Activated CD4-positive, alpha-beta T cell treated with anti-CD3 and anti-CD28 coated beads for 4 hours (primary cell): ENCODE measurements around the gene SETD9.

ENCODE experiments used
- DNase-seq, 2 donors: peaks; one replicate each; pipeline ENCODE4 v3.0.0-alpha.2; 2020

The SETD9 gene

DNA sequence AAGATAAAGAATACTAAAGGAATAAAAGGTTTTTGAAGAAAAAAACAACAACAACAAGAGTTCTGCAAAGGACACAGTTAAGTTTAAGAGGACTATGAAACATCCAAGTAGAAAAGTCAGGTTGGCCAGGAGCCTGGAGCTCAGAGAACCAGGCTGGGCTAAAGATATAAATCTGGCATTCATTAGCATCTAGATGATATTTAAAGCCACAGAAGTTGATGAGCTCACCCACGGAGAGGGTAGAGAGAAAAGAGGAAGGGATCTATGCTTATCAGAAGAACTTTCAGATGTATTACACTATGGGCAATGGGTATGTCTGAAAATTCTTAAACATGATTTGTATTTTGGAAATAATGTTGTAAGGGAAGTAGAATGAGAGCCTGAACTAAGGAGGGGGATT, 32.6 kb downstream of the SETD9 start:
- DNase-seq, result no peak

DNA sequence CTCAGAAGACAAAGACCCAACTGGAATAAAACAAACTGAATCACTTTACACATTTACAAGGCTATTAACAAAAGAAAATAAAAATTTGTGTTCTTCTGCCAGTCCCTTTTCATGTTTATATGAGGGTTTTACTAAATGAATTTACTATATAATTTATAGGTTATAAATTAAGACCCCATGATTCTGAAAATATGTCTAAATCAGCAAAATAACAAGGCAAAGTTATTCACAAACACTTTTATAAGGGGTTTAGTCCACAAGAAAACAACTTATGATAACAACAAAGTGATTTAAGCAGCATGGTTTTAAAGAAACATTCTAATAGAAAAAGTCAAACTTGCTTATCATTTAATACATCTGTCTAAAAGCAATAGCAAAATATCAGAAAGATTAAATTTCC, 37.7 kb downstream of the SETD9 start:
- DNase-seq, result no peak

DNA sequence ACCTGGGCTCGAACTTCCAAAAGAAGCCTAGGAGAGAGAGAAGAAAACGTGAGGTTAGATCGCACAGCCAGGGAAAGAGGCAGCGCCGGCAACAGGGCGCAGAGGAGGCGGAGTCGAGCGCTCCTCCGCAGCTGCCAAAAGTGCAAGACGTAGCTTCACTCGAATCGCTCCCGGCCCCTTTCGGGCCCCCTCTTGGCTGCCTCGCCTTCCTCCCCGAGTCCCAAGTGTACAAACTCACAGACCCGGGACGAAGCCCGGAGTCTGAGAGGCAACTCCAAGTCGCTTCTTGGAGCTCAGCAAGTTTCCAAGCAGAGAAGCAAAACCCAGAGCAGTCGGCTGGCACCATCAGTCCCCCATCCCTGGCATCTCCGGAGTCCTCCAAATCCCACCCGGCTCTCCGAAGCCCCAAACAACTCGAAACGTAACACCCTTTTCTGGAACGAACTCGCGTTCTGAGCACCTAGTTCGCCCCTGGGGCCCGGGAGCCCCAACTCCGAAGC, 41.3 kb downstream of the SETD9 start:
- peak; percentile 45 to 49 for DNase-seq

DNA sequence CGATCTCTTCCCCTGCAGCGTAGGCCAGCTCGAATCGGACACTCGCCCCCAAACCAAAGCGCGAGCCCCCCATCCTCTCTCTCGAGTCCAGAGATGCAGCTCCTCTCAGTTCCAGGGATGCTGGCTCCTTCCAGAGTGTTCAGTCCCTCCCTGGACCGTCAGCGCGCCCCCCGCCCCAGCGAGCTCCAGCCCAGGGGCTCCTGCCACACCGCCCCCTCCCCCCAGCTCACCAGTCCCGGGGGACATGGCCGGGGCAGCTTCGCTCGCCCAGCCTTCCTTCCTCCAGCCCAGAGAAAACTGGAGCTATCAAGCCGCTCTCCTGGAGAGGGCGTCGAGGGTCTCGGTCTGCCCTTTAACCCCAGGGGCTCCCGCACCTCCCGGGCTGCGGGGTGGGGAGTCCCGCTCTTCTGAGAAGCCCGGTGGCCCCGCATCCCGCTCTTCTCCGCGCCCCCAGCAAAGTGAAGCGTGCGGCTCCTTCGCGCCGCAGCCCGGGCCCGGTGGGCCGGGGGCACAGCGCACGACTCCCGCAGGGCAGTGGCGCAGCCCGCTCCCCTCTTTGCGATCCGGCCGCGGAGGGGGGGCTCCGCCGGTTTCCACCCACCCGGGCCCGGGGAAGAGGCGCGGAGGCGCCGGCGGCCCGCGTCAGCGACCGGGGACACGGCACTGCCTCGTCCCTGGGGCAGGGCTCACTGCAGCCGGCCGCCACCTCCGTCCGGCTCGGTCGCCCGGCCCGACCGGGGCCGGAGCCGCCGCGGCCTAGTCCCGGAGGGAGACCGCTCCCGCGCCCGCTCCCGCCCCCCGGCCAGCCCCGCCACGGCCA, 41.9 kb downstream of the SETD9 start:
- peak; percentile 7 to 18 for DNase-seq

DNA sequence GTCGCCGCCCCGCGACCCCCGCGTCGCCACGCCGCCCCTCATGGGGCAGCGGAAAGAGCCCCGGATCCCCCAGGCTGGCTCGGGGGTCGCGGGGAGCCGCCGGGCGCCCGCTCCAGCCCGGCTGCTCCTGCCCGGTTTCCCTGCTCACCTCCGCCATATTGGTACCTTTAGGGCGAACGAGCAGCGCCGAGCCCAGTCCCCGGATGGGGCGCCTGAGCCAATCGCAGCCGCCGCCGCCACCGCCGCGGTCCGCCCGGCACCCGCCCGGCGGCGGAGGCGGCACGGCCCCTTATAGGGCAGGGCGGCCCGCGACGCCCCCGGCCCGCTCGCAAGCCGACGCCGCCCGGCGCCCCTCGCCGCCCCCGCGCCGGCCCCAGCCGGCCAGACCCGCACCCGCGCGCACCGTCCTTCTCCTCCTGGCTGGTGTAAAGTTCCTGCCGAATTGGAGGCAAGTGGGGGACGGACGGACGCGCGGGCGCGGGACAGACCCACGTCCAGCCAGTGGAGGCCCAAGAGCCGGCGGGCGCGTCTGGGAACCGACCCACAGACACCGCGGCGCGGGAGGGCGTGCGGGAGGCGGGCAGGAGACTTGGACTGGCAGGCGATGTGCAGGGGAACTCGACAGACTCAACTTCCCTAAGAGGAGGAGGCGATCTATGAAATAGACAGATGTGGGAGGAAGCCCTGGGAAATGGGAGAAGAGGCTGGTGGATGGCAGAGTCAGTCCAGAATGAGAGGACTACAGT, 42.7 kb downstream of the SETD9 start, which contains the start of gene MIER3:
Gene MIER3 (minus strand): TSS at position 178 of the 746 bp plus-strand sequence. CDS start 21 bp downstream, at position 157.
- peak; percentile 72 to 76 for DNase-seq

DNA sequence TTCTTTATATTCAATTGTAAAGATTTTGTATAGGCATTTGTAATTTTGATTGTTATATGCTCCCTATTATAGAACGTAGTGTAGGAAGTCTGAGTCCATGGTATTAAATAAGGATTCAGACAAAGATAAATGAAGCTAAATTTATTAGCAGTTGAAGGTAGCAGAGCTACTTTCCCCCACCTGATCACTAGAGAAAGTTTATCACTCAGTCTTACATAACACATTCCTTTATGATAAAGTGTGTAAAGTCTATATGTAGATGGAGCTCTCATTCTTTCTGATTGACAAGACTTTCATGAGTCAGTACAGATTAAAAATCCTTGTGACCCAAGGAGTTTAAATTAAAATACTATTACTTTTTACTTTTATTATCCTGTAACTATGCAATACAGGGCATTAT, 44.9 kb downstream of the SETD9 start:
- DNase-seq, result no peak

DNA sequence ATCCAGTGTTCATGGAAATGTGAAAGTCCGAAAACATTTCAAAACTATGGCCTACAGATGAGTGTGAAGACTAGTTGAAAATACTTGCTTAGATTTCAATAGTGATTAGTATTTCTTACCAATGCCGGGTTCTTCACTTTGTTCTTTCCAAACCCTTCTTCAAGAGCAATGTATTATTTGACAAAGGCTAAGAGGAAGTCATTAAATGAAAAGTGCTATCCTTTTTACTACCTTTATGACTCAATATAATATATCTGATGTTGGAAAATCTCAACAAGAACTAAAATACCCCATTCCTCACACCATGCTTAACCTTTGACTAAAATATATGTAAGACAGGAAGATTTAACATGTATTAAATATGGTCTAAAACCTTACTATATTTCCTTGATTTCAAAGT, 49.2 kb downstream of the SETD9 start:
- no peak for DNase-seq

DNA sequence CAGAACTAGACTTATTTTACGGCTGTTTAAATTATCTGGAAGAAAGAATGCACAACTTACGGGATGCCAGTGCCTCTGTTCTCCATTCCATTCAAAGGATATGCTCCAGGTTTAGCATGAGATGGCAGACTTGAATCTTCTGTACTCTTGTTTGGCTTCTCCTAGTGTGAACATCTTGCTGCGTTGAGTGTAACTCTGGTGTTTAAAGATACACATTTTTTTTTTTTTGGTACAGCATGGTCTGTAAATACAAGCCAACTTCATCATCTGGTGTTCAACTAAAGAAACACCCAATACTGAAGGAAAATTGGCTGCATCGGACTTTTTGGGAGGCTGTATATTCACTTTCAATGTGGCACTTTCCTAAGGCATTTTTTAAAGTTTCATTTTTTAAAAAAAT, 49.9 kb downstream of the SETD9 start:
- no peak for DNase-seq

DNA sequence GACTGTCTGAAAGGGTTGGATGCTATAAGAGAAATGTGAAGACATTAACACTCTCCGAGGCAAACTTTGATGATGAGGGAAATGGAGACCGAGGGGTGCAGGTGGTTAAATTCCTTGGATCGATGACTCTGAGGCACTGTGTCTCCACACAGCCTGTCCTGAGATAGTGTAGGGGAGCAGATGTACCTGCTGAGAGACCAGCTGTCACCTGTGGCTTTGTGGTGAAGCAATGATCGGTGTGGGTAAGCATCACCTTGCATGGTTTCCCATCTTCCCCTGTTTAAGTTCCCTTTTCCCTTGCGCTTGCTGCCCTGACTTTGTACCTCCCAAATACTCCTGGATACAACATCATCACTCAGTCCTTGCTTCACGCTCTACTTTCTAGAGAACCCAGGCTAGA, 52.4 kb downstream of the SETD9 start:
- no peak for DNase-seq

DNA sequence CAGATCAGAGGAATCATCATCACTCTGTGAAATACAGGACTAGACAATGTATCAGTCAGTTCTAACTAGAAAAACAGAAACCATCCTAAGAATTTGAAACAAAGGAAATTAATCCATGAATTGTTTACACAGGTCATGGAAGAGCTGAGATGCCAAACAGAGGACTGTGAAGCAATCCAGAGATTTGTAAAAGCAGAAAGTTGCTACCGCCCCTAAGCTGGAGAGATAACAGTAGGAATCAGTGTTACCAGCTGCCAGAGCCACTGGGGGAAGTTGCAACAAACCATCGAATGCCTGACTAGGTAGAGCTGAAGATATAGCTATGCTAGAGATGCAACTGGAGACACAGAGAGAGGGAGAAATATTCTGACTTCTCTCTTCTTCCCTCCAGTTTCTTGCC, 52.9 kb downstream of the SETD9 start:
- DNase-seq, result no peak

DNA sequence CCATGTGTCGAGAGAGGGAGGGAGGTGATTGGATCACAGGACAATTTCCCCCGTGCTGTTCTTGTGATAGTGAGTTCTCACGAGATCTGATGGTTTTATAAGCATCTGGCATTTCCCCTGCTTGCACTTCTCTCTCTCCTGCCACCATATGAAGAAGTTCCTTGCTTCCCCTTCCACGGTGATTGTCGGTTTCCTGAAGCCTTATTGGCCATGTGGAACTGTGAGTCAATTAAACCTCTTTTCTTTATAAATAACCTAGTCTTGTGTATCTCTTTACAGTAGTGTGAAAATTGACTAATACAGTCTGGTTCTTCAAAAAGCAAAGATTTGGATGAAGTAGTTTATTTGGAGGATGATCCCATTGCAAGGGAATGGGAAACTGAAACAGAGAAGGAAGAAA, 53.9 kb downstream of the SETD9 start:
- DNase-seq, result no peak

DNA sequence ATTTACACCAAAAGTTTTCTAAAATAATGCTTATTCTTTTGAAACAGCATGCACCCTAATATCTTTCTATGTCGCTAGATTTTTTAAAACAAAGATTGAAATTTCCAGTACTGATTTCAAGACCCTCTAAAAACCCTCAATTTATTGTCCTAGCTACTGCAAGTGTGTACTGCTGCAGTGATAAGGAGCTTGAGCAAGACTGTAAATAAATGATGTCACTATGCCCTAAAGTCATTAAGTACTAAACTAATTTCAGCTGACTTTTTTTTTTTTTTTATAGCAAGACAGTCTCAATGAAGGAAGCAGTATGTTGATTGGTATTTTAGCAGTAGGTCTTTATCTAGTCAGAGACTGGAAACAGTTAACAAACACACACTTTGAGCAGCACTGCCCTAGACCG, 54.8 kb downstream of the SETD9 start:
- no peak for DNase-seq
